GM08714 (cell line): ENCODE measurements around the gene GABRD.
"Not testable (repeated sequence)": the region's sequence is repeated elsewhere in the genome, so short reads cannot be mapped to it uniquely, and the experiment has no call there.

Experiments used
- H3K4me3 ChIP-seq: fragments of 200-500 bp; sonication (Bioruptor generic); 2 replicates; pipeline ENCODE4 v1.5.1; 2014; ENCODE audit warnings: mild to moderate bottlenecking, low read length, inconsistent platforms
- ZNF274 ChIP-seq: IDR thresholded peaks from 2 replicates; pipeline ENCODE4 v1.6.1; 2012; ENCODE audit warnings: mild to moderate bottlenecking, low read depth, low read length

GABRD gene, protein sequence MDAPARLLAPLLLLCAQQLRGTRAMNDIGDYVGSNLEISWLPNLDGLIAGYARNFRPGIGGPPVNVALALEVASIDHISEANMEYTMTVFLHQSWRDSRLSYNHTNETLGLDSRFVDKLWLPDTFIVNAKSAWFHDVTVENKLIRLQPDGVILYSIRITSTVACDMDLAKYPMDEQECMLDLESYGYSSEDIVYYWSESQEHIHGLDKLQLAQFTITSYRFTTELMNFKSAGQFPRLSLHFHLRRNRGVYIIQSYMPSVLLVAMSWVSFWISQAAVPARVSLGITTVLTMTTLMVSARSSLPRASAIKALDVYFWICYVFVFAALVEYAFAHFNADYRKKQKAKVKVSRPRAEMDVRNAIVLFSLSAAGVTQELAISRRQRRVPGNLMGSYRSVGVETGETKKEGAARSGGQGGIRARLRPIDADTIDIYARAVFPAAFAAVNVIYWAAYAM

DNA sequence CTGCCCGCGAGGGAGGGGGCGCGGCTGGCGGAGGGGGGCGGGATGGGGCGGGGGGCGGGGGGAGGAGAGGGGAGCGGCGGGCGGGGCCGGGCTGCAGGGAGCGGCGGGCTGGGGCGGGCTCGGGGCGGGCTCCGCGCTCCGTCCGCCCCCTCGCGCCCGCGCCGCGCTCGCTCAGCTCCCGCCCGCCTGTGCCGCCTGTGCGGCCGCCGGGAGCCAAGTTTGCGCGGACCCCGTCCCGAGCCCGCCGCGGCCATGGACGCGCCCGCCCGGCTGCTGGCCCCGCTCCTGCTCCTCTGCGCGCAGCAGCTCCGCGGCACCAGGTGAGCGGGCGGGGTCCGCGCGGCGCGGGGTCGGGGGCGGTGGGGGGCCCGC is at the start of gene GABRD:
Gene GABRD (plus strand): TSS at position 174 of the 372 bp plus-strand sequence. CDS start 79 bp downstream, at position 253.
- no peak within 1 kb of the TSS for H3K4me3 ChIP-seq

DNA sequence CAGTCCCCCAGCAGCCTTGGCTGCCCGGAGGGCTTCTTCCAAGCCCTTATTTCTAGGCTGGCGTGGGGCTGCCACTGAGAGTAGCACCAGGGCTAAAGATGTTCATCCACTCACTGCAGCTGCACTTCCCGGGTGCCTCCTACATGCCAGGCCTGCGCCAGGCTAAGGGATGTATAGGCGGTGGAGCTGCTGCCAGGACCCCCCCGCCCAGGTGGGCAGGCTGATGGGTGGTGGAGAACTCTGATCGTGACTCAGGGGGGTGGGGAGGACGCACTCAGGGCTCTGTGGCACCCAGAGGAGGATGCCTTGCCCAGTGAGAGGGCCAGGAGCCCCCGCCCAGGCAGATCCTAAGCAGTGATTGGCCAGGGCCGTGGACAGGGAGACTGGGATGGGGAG is 49.6 kb upstream of the GABRD start:
- no peak for TF ChIP-seq ZNF274
- H3K4me3 ChIP-seq: no peak overlapping the region

More for the DNA sequence above, at the start of gene GABRD:
- no peak for TF ChIP-seq ZNF274

DNA sequence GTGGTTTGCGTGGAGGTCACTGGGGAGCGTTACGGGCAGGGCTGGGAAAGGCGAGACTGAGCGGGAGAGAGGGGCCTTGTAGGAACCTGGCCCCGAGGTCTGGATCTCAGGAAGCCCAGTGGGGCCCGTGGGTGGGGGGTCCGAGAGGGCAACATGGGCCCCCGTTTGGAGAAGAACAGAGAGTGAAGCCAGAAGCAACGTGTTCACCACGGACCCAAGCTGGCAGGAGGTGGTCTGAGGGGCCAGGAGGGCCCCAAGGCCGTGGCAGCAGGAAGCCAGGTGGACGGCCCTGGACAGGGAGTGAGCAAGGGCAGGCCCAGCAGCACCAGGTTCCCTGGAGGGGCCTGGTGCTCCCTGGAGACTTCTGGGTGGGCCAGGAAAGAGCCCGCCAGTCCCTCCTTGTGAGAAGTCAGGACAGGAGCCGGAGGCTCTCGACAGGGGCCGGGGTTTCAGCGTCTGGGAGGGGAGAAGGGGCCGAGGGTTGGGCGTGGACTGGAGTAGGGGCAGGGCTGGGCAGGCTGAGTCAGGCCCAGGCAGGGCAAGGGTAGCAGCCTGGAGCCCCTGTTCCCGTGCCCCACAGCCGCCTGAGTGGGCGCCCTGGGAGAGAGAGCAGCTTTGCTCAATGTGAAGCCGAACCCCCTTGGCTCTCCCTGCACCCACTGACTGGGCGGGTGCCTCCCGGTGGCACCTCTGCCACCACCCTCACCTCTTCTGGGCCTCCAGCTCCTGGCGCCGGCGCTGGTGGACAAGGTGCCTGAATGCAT is 49.0 kb upstream of the GABRD start:
- no peak overlapping the region for H3K4me3 ChIP-seq
- no peak for TF ChIP-seq ZNF274

DNA sequence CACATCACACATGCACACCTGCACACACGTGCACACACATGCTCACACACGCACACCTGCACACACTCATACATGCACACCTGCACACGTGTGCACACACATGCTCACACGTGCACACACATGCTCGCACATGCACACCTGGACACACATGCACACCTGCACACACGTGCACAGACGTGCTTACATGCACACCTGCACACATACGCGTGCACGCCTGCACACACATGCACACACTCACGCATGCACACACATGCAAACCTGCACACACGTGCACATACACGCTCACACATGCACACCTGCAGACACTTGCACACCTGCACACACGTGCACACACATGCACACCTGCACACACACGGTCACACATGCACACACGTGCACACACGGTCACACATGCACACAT is 48.1 kb upstream of the GABRD start:
- TF ChIP-seq ZNF274: no peak
- no peak overlapping the region for H3K4me3 ChIP-seq

DNA sequence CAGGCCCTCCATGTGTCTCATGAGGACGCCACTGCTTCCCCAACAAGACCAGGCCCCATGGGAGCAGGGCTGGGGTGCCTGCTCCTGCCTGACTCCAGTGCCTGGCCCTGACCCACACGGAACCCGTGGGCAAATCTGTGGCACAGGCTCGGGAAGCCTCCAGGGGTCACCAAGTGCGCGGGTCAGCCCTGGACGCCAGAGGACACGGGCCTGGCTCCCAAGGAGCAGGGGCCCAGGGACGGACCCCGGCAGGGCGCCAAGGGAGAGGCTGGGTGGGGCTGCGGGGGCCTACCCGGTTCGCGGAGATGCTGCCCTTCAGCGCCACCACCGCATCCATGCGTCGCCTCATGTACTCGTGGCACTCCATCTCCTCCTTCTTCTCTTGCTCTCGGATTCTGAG is 47.5 kb upstream of the GABRD start:
- no peak for TF ChIP-seq ZNF274
- no peak overlapping the region for H3K4me3 ChIP-seq

DNA sequence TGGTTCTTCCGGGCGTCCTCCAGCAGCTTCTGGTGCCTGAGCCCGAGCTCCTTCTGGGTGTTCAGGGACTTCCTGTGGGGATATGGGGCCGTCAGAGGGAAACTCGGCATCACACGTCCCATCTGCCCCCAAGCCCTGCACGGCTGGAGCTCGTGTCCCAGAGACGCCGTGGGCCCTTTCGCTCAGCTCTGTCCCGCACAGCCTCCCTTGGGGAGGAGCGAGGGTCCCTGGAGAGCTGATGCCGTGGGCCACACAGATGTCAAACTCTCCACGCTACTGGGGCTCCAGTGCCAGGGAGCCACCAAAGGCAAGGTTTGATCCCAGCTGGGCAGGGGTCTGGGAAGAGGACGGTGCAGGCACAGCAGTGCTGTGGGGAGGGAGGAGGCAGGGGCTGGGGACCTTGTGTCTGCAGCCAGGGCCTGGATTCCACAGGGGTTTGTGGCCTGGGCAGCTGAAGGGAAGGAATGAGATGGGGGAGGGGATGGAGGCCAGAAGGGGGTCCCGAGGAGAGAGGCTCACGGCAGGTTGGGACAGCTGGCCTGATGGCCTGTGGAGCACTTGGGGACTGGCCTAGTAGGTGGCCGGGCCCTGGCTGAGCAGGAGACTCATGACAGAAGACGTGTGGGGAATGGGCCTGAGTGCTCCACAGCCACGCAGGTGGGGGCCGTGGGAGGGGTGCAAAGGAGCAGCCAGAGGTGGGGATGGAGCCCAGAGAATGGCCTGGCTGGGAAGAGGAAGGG is 46.0 kb upstream of the GABRD start:
- no peak for TF ChIP-seq ZNF274
- no peak overlapping the region for H3K4me3 ChIP-seq

DNA sequence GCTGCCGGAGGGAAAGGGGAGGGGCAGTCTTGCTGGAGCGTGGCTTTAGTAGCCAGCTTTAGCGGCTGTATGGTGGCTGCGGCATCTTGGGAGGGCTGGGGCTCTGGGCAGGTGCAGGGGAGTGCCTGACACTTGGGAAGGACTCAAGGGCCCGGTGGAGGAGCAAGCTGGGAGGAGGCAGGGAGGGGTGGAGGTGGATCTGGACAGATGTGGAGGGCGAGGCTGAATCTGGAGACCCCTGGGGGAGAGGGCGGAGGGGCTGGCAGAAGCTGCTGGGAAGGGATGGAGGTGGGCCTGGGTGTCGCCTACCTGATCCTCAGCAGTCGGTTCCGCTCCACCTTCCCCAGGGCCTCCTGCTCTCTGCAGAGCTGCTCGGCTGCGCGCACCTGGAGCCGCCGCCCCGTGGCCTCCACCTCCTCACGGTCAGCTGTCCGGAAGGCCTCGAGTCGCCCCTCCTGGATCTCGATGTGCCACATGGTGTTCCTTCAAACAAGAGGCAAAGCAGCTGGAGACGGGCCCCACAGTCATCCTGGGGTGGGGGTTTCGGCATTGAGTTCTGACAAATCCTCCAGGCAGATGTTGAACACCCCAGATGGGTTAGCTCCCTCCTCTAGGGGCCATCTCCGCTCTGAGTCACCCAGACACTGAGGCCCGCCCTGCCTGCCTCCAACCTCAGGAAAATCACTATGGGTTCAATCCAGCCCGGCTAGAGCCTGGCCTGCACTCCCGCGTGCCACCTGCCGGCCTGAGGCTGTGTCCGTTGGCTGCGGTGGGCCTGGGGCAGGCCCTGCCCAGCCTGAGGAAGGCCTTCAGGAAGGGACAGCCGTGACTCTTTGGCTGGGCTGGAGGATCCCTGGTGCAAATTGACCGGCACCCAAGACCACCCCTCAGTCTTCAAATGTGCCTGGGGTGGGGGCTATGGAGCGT is 45.2 kb upstream of the GABRD start:
- no peak overlapping the region for H3K4me3 ChIP-seq
- TF ChIP-seq ZNF274: no peak

DNA sequence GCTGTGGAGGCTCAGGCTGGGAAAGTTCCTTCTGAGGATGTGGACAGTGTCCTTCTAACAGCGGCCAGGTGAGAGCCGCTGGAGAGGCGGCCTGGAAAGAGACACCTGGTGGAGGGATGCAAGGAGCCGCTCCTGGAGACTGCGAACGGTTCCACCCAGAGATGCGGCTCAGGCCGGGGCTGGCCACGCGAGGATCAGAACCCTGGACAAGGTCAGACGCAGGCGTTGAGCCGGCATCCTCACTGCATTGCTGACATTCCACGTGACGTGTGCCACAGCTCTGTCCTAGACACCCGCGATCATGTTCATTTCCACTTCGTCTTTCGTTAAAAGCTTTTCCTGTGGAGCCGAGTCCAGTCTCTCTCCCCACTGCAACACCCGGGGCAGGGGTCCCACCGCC is 44.3 kb upstream of the GABRD start:
- TF ChIP-seq ZNF274: no peak
- no peak overlapping the region for H3K4me3 ChIP-seq

DNA sequence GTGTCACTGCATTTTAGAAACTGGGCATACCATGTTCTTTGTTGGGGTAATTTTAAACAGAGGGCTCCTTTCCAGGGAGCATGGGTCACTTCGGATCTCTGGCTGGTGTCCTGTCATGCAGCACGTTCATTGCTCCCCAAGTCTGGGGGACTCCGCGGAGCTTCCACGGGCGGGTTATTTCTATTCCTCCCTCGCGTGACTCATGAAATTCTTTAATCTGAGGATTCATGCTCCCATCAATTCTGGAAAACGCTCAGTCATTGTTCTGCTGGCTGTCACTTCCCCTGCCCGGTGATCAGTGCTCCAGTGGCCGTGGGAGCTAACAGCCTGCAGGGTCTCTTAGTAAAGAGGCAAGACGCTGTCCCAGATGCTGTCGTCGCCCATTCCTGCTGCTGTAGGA is 43.6 kb upstream of the GABRD start:
- H3K4me3 ChIP-seq: no peak overlapping the region
- TF ChIP-seq ZNF274: no peak

DNA sequence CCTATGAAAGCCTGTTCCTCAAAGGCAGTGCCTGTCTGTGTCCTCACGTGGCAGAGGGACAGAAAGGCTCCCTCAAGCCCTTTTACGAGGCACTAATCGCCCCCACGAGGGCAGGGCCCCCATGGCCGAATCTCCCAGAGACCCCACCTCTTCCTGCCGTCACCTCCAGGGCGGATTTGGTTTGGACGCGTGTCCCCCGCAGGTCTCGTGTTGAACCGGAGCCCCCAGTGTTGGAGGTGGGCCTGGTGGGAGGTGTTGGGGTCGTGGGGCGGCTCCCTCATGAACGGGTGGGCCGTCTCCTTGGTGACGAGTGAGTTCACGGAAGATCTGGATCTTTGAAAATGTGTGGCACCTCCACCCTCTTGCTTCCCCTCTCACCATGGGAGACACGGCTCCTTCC is 43.1 kb upstream of the GABRD start:
- no peak overlapping the region for H3K4me3 ChIP-seq
- TF ChIP-seq ZNF274: no peak

DNA sequence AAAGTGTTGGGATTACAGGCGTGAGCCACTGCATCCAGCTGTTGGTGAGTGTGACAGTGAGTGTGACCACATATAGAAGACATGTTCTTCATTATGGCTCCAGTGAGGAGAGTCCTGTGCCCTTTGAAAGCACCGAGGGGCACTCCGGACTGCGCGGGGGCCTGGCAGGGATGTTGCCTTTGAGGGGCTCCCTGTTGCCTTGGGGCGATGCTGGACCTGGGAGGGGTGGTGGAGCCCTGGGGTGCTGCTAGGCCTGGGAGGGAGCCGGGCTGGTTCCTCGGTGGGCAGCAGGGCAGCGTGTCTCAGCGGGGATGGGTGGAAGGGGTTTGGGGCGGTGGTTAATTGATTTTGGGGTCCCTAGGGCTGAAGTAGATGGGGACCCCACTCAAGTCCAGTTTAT is 41.0 kb upstream of the GABRD start:
- H3K4me3 ChIP-seq: no peak overlapping the region
- TF ChIP-seq ZNF274: no peak

DNA sequence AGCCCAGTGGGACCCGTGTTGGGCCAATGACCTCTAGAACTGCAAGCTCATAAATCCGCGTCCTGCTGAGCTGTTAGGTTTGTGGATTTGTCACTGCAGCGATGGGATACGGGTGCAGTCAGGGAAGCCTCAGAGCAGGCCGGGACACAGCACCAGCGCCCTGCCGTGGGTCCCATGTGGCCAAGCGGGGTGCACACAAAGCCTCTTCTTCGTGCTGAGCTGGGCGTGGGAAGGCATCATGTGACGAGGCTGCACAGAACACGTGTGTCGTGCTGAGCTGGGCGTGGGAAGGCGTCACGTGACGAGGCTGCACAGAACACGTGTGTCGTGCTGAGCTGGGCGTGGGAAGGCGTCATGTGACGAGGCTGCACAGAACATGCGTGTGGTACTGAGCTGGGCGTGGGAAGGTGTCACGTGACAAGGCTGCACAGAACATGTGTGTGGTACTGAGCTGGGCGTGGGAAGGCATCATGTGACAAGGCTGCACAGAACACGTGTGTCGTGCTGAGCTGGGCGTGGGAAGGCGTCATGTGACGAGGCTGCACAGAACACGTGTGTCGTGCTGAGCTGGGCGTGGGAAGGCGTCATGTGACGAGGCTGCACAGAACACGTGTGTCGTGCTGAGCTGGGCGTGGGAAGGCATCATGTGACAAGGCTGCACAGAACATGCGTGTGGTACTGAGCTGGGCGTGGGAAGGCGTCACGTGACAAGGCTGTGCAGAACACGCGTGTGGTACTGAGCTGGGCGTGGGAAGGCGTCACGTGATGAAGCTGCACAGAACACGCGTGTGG is 40.3 kb upstream of the GABRD start:
- H3K4me3 ChIP-seq: not testable (repeated sequence)
